ENCODE results near the gene FAM117A. TPM values are rescaled to one million over a fixed set of nuclear protein-coding genes. Genes with fewer than 3 reads are reported as not detected.

The FAM117A gene
- total RNA-seq, 2 experiments from 2014 or later: 19.7 to 23.0 TPM

DNA sequence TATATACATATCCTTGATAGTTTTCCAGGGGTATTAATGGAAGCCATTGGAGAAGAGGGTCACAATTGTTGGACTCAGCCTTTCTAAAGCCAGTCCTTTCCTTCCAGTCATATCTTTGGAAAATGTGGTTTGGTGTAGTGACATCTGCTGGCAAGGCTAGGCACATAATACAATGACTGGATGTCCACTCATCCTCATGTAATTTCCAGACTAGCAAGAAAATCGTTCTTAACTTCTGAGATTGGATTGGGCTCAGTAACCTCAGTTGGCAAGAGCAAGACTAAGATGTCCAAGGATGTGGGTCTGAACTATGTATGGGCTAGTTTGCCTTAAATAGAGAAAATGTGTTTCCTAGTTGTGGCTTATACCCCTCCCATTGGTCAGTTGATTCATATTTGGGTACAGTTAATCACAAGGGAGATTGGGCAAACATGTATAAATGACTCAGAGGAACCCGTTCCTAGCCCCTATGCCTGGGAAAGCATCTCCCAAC is 15.9 kb upstream of the FAM117A start:
- ChIA-PET CTCF (interaction anchor here (0.9 to 1.5 kb wide), 4 partner anchors 13 to 212 kb away, joined by 3 to 6 read pairs (median 4); partner anchors contain the start of gene SLC35B1), POLR2A (interaction anchor here (3.6 kb wide), 1 partner anchor 9 kb away, joined by 19 read pairs; the partner anchor contains the start of gene KAT7)
- Mint-ChIP-seq H3K36me3 (ENCODE audit: low read depth) (no peaks in the 10 kb centered on the region), H3K27me3 (no peaks in the 10 kb centered on the region), H3K4me3 (no peak overlapping the region), H3K27ac (no peak overlapping the region), H3K4me1 (ENCODE audit: low read depth) (peaks cover 6% of the 10 kb centered on the region), H3K9me3 (no peaks in the 10 kb centered on the region)
- peak; percentile 43 for DNase-seq
- peak; percentile 74 for ATAC-seq
- intact Hi-C loops (cut with micrococcal nuclease): loop anchor here (10.0 kb wide), 1 partner anchor 205 kb away; the partner anchor contains the start of gene NXPH3
- peak; percentile 47 for TF ChIP-seq CTCF (IDR thresholded peaks at IDR 0.05)

GRCh38 chr17:49779156-49779738 is 15.3 kb upstream of the FAM117A start:
- TF ChIP-seq CTCF (IDR thresholded peaks at IDR 0.05): no peak
- H3K9me3 Mint-ChIP-seq: no peaks in the 10 kb centered on the region
- no peak for ATAC-seq
- ChIA-PET POLR2A (interaction anchor here (3.6 kb wide), 1 partner anchor 9 kb away, joined by 19 read pairs; the partner anchor contains the start of gene KAT7), CTCF (interaction anchor here (0.7 to 1.5 kb wide), 7 partner anchors 13 to 212 kb away, joined by 3 to 6 read pairs (median 3); partner anchors contain the start of gene SLC35B1)
- DNase-seq: no peak
- H3K36me3 Mint-ChIP-seq (ENCODE audit: low read depth): no peaks in the 10 kb centered on the region
- no peak overlapping the region for H3K27ac Mint-ChIP-seq
- H3K27me3 Mint-ChIP-seq: no peaks in the 10 kb centered on the region
- no peak overlapping the region for H3K4me3 Mint-ChIP-seq
- intact Hi-C loops (cut with micrococcal nuclease): no loop called here
- peaks cover 6% of the 10 kb centered on the region for H3K4me1 Mint-ChIP-seq (ENCODE audit: low read depth)

DNA sequence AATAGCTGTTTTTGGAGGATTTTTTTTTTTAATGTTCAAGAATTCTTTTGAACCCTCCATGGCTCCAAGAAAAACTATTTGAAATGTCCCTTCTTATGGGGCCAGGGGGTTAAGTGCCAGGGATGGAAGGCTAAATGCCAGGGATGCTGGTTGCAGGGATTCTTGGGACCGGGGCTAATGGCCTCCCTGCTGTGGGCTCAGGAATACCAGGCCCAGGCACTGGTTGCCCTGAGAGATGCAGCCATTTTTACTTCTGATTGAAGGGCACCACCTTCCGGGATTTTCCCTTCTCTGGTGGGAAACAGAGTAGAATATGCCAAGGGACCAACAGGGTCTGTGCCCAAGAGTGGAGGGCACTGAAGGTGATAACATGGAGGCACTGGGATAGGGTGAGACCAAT is 13.6 kb upstream of the FAM117A start:
- no peaks in the 10 kb centered on the region for H3K9me3 Mint-ChIP-seq
- intact Hi-C loops (cut with micrococcal nuclease): no loop called here
- DNase-seq: no peak
- H3K4me1 Mint-ChIP-seq (ENCODE audit: low read depth): peaks cover 6% of the 10 kb centered on the region
- no peak overlapping the region for H3K27ac Mint-ChIP-seq
- ChIA-PET POLR2A (interaction anchor here (1.2 to 3.6 kb wide), 2 partner anchors 11 to 13 kb away, joined by 5 to 19 read pairs; partner anchors contain the start of genes FAM117A and KAT7), CTCF (interaction anchor here (0.5 to 1.6 kb wide), 5 partner anchors 10 to 207 kb away, joined by 3 to 5 read pairs (median 3); partner anchors contain the start of gene SLC35B1)
- no peak for ATAC-seq
- no peak overlapping the region for H3K4me3 Mint-ChIP-seq
- no peak for TF ChIP-seq CTCF (IDR thresholded peaks at IDR 0.05)
- no peaks in the 10 kb centered on the region for H3K27me3 Mint-ChIP-seq
- no peaks in the 10 kb centered on the region for H3K36me3 Mint-ChIP-seq (ENCODE audit: low read depth)

DNA sequence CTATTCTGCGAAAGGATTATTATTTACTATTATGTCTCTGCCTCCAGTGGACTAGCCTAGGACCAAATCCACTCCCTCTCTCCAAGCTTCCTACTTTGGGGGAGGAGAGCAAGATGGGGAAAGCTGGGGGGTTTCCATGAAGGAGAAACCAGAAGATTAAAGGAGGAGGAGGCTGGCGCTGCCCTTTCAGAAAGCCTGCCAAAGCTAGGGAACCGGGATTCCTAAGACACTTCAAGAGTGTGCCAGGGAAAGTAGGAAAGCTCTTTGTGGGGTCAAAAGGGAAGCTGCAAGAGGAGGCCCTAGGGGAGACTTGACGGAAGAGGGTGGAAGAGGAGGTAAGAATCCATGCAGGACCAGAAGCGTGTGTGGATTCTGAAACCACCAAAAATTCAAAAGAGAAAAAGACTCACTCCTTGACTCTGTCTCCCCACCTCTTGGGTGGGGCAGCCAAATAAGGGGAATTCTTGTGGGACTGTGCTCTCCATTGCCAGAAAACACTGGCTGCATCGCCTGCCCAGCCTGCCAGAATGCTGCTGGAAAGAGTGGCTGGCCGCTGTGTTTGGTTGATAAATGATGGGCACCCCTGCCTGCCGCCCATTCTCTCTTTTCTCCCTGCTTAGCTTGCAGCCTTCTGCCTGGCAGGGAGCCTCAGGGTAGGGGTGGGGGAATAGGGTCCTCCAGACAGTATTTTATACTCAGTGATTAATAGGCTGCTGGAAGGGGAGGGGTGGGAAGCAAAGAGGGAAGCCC is 12.8 kb upstream of the FAM117A start:
- Mint-ChIP-seq H3K4me3 (no peak overlapping the region), H3K4me1 (ENCODE audit: low read depth) (peaks cover 6% of the 10 kb centered on the region), H3K9me3 (no peaks in the 10 kb centered on the region), H3K27ac (no peak overlapping the region), H3K27me3 (no peaks in the 10 kb centered on the region), H3K36me3 (ENCODE audit: low read depth) (no peaks in the 10 kb centered on the region)
- no peak for ATAC-seq
- ChIA-PET POLR2A (interaction anchor here (0.6 to 3.6 kb wide), 2 partner anchors 12 to 465 kb away, joined by 3 to 19 read pairs; partner anchors contain the start of gene KAT7), CTCF (interaction anchor here (1.0 to 1.6 kb wide), 5 partner anchors 9 to 220 kb away, joined by 3 to 5 read pairs (median 3); partner anchors contain the start of gene SLC35B1)
- DNase-seq: no peak
- intact Hi-C loops (cut with micrococcal nuclease): no loop called here
- TF ChIP-seq CTCF (IDR thresholded peaks at IDR 0.05): no peak
